GM18909 (cell line): ENCODE results near the gene RNF148.
"Not testable (repeated sequence)": the region's sequence is repeated elsewhere in the genome, so short reads cannot be mapped to it uniquely, and the experiment has no call there.

Source experiments
- ATAC-seq: cut with Tn5 transposase; IDR thresholded peaks from one replicate; pipeline ENCODE4 v1.9.1; 2021; ENCODE audit warnings: mild to moderate bottlenecking; ENCODE audit not compliant: unreplicated experiment, poor library complexity

The RNF148 gene

DNA sequence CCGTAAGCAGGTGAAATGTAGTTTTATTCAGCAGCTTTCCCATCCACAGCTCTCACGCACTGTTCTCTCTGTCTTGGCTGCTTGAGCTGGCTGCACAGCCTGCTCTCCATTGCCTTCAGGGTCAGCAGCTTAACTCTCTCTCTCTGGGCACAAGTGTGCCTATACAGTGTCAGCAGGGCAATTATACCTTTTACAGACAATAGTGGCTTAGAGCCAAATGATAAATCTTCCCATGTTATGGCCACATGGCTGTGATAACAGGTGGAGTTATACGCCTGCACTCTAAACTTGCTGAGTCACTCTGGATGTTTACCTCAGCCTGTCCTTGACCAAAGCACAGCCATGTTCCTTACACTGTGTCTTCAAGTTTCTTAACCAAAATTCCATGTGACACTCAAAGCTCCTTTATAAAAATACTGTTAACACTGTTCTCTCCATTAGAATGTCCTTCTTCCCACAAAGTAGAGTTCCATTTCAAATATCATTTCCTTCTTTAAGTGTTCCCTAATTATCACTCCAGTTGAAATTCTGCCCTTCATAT lies 9.9 kb downstream of the RNF148 start:
- no peak for ATAC-seq

GRCh38 chr7:122691569-122692235 lies 11.0 kb downstream of the RNF148 start:
- ATAC-seq: no peak

GRCh38 chr7:122689346-122690109 lies 13.2 kb downstream of the RNF148 start:
- no peak for ATAC-seq

- ATAC-seq: no peak
Measured at GRCh38 chr7:122688400-122688998, 14.2 kb downstream of the RNF148 start.

- ATAC-seq: no peak
Measured at GRCh38 chr7:122686360-122686878, 16.3 kb downstream of the RNF148 start.

- no peak for ATAC-seq
Measured at GRCh38 chr7:122684504-122684903, 18.2 kb downstream of the RNF148 start.

DNA sequence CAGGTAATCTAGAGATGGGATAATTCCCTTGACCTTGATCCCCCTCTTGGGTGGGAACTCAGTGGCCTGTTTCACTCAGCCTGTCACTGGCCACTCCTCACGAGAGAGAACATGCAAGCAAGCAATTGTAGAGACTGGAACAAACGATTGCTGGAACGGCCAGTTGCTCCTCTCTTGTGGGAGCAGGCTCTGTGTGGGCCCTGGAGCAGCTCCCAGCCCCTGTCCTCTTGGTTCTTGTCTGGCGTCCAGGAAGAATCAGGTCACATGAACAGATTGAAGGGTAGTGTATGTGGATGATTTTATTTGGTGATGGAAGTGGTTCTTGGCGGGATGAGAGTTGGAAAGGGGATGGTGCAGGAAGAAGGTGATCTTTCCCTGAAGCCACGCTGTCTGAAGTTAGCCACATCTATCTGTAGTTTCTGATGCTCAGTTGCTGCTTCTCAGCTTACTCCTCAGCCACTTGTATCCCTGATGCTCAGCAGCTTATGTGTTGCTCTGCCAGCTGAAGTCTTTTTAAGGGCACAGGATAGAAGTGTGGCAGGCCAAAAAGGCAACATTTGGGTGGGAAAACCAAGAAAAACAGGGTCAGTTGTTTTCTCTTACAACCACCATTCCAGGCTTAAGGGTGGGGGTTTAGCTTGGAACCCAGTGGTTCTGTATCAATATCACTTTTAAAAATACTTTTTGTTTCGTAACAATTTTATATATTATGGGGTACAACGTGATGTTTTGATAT lies 19.7 kb downstream of the RNF148 start:
- ATAC-seq: no peak

DNA sequence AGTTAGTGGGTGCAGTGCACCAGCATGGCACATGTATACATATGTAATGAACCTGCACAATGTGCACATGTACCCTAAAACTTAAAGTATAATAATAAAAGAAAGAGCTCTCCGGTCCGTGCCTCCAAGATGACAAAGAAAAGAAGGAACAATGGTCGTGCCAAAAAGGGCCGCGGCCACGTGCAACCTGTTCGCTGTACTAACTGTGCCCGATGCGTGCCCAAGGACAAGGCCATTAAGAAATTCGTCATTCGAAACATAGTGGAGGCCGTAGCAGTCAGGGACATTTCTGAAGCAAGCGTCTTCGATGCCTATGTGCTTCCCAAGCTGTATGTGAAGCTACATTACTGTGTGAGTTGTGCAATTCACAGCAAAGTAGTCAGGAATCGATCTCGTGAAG lies 21.5 kb downstream of the RNF148 start:
- ATAC-seq: not testable (repeated sequence)

DNA sequence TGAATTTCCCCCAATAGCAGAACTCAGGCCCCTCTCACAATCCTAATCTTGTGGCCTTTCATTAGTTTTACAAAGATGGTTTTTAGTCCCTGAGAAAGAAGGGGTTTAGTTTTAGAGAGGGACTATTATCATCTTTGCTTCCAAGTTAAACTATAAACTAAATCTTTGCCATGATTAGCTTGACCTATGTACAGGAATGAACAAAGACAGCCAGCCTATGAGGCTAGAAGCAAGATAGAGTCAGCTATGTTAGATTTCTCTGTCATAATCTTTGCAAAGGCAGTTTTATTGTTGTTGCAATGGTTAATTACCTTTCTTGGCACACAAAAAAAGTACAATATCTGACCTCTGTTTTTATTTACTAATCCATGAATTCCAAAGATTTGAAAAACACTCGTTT lies 22.9 kb downstream of the RNF148 start:
- ATAC-seq: no peak

DNA sequence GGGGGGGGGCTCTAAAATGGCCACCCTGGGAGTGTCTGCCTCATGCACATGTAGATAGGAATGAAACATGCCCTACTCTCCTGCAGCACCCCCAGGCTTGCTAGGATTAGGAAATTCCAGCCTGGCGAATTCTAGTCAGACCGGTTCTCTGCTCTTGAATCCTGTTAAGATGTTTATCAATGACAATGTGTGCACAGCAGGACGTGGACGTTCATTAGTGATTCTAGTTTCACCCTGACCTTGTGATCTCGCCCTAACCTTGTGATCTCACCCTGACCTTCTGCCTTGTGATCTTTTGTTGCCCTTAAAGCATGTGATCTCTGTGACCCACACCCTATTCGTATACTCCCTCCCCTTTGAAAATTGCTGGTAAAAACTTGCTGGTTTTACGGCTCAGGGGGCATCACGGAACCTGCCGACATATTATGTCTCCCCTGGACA lies 23.4 kb downstream of the RNF148 start:
- not testable (repeated sequence) for ATAC-seq

- no peak for ATAC-seq
Measured at GRCh38 chr7:122677149-122677548, 25.6 kb downstream of the RNF148 start.

- no peak for ATAC-seq
Measured at GRCh38 chr7:122676466-122676865, 26.3 kb downstream of the RNF148 start.

DNA sequence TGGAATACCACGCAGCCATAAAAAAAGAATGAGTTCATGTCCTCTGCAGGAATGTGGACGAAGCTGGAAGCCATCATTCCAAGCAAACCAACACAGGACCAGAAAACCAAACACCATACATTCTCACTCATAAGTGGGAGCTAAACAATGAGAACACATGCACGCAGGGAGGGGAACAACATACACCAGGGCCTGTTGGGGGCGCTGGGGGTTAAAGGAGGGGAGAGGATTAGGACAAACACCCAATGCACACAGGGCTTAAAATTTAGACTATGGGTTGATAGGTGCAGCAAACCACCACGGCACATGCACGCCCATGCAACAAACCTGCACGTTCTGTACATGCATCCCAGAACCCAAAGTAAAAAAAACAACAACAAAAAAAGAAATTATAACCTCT lies 27.1 kb downstream of the RNF148 start:
- ATAC-seq: no peak

DNA sequence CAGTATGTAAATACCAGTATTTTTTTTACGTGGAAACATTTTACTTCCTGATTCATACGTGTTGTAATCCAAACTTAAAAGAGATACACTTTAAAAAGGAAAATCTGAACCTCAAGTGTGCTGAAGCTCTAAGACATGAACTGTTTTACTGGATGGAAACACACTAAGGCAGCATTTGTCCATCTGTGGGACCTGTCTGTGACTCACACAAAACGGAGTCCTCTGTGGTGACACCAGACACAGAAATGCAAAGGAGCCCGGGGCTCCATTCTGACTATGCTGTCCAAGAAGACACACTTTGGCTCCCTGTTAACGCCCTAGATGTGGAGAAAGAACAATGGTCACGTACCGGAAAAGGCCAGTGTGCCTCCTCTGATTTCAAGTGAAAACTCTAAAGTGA lies 27.7 kb downstream of the RNF148 start:
- no peak for ATAC-seq

- ATAC-seq: no peak
Measured at GRCh38 chr7:122674502-122674901, 28.2 kb downstream of the RNF148 start.

DNA sequence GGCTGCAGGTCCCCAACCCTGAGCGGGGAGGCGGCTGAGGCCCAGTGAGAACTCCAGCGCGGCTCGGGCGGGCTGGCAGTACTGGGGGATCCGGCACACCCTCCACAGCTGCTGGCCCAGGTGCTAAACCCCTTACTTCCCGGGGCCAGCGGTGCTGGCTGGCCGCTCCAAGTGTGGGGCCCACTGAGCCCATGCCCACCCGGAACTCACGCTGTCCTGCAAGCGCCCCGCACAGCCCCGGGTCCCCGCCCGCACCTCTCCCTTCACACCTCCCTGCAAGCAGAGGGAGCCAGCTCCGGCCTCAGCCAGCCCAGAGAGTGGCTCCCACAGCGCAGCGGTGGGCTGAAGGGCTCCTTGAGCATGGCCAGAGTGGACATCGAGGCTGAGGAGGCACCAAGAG lies 28.8 kb downstream of the RNF148 start:
- ATAC-seq: no peak

- ATAC-seq: no peak
Measured at GRCh38 chr7:122672536-122672935, 30.2 kb downstream of the RNF148 start.

DNA sequence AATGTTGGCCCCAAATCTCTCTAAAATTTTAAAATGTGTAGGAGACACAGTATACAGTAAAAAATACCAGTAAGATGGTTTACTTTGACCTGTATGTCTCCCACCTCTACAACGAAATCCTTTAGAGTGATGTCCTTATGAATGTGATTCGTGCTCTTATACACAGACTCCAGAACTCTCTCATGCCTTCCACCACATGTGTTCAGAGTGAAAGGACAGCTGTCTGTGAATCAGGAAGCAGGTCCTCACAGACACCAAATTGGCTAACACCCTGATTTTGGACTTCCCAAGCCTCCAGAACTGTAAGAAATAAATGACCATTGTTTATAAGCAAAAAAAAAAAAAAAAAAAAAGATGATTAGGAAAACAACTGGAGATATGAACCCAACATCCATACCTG lies 39.0 kb downstream of the RNF148 start:
- ATAC-seq: no peak

GRCh38 chr7:122658856-122659255 lies 43.9 kb downstream of the RNF148 start:
- no peak for ATAC-seq

DNA sequence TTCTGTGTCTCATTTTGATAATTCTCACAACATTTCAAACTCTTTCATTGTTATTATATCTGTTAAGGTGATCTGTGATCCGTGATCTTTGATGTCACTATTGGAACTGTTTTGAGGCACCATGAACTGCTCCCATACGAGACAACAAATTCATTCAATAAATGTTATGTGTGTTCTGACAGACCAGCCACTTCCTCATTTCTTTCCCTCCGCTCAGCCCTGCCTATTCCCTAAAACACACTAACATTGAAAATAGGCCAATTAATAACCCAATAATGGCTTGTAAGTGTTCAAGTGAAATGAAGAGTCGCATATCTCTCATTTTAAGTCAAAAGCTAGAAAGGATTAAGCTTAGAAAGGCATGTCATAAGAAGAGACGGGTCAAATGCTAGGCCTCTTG lies 49.0 kb downstream of the RNF148 start:
- no peak for ATAC-seq
